SK-N-SH treated with all-trans-retinoic acid at 6 μM for 48 hours (cell line): ENCODE results near the gene SERPINH1.
"Not testable (repeated sequence)": the region's sequence is repeated elsewhere in the genome, so short reads cannot be mapped to it uniquely, and the experiment has no call there.

Experiments used
- ATAC-seq: fragments of 200-7000 bp; cut with Tn5 transposase; 3 replicates; pipeline ENCODE4 v1.9.1; 2020; ENCODE audit warnings: mild to moderate bottlenecking, moderate library complexity
- ARNTL ChIP-seq: fragments of 450-650 bp; formaldehyde crosslinking; IDR thresholded peaks from 2 replicates; pipeline ENCODE4 v1.5.0; 2020; ENCODE audit warnings: low read depth, mild to moderate bottlenecking, moderate library complexity, borderline replicate concordance
- BACH2 ChIP-seq: fragments of 250-450 bp; sonication (Bioruptor Pico); IDR thresholded peaks from 2 replicates; pipeline ENCODE4 v1.9.0; 2021; ENCODE audit warnings: mild to moderate bottlenecking, borderline replicate concordance
- CSDC2 ChIP-seq: fragments of 250-450 bp; sonication (Bioruptor Pico); IDR thresholded peaks from 2 replicates; pipeline ENCODE4 v1.5.0; 2020; ENCODE audit warnings: mild to moderate bottlenecking, moderate library complexity
- ESRRG ChIP-seq: fragments of 250-450 bp; sonication (Bioruptor Pico); IDR thresholded peaks from 2 replicates; pipeline ENCODE4 v1.6.1; 2021; ENCODE audit warnings: mild to moderate bottlenecking
- GLIS3 ChIP-seq: fragments of 250-450 bp; sonication (Bioruptor Pico); IDR thresholded peaks from 2 replicates; pipeline ENCODE4 v1.5.0; 2020; ENCODE audit warnings: mild to moderate bottlenecking, moderate library complexity
- ISL1 ChIP-seq: fragments of 250-450 bp; sonication (Bioruptor Pico); IDR thresholded peaks from 2 replicates; pipeline ENCODE4 v2.1.2; 2022; ENCODE audit warnings: mild to moderate bottlenecking, moderate library complexity
- OSR1 ChIP-seq: fragments of 250-450 bp; sonication (Bioruptor Pico); IDR thresholded peaks from 2 replicates; pipeline ENCODE4 v1.8.0; 2022; ENCODE audit warnings: moderate library complexity, mild to moderate bottlenecking, inconsistent platforms
- RARB ChIP-seq: fragments of 250-450 bp; sonication (Bioruptor Pico); IDR thresholded peaks from 2 replicates; pipeline ENCODE4 v1.8.0; 2021; ENCODE audit warnings: mild to moderate bottlenecking, moderate library complexity
- SNAI2 ChIP-seq: fragments of 250-450 bp; sonication (Bioruptor Pico); IDR thresholded peaks from 2 replicates; pipeline ENCODE4 v1.5.0; 2020; ENCODE audit warnings: mild to moderate bottlenecking, moderate library complexity
- TCF4 ChIP-seq: fragments of 250-450 bp; sonication (Bioruptor Pico); IDR thresholded peaks from 2 replicates; pipeline ENCODE4 v1.8.0; 2021; ENCODE audit warnings: mild to moderate bottlenecking, moderate library complexity, borderline replicate concordance
- TOX ChIP-seq: fragments of 250-450 bp; sonication (Bioruptor Pico); IDR thresholded peaks from 2 replicates; pipeline ENCODE4 v1.8.0; 2021; ENCODE audit warnings: mild to moderate bottlenecking, moderate library complexity, borderline replicate concordance
- ZC3H10 ChIP-seq: fragments of 250-450 bp; sonication (Bioruptor Pico); IDR thresholded peaks from 2 replicates; pipeline ENCODE4 v1.5.1; 2021; ENCODE audit warnings: mild to moderate bottlenecking, moderate library complexity
- ZNF565 ChIP-seq: fragments of 450-650 bp; formaldehyde crosslinking; conservative IDR thresholded peaks from 2 replicates; pipeline ENCODE4 v1.5.0; 2020; ENCODE audit warnings: low read depth, mild to moderate bottlenecking, moderate library complexity
- ZNF70 ChIP-seq: fragments of 450-650 bp; formaldehyde crosslinking; IDR thresholded peaks from 2 replicates; pipeline ENCODE4 v1.5.0; 2020; ENCODE audit warnings: mild to moderate bottlenecking, moderate library complexity
- ZNF8 ChIP-seq: fragments of 450-650 bp; formaldehyde crosslinking; IDR thresholded peaks from 2 replicates; pipeline ENCODE4 v1.5.0; 2020; ENCODE audit warnings: mild to moderate bottlenecking, moderate library complexity
- TF ChIP-seq, protein P1 (sequence below): fragments of 250-450 bp; sonication (Bioruptor Pico); IDR thresholded peaks from 2 replicates; pipeline ENCODE4 v1.5.1; 2020; ENCODE audit warnings: low read depth, mild to moderate bottlenecking, moderate library complexity
- TF ChIP-seq, protein P2 (sequence below): fragments of 250-450 bp; sonication (Bioruptor Pico); IDR thresholded peaks from 2 replicates; pipeline ENCODE4 v1.8.0; 2021; ENCODE audit warnings: low read depth, mild to moderate bottlenecking, moderate library complexity, borderline replicate concordance
- TF ChIP-seq, protein P3 (sequence below): fragments of 250-450 bp; sonication (Bioruptor Pico); IDR thresholded peaks from 2 replicates; pipeline ENCODE4 v1.5.0; 2020; ENCODE audit warnings: mild to moderate bottlenecking, moderate library complexity
- TF ChIP-seq, protein P4 (sequence below): fragments of 250-450 bp; sonication (Bioruptor Pico); IDR thresholded peaks from 2 replicates; pipeline ENCODE4 v1.5.1; 2021; ENCODE audit warnings: mild to moderate bottlenecking, moderate library complexity
- TF ChIP-seq, protein P5 (sequence below): fragments of 250-450 bp; sonication (Bioruptor Pico); IDR thresholded peaks from 2 replicates; pipeline ENCODE4 v1.8.0; 2020; ENCODE audit warnings: mild to moderate bottlenecking, moderate library complexity, borderline replicate concordance

Gene SERPINH1

DNA sequence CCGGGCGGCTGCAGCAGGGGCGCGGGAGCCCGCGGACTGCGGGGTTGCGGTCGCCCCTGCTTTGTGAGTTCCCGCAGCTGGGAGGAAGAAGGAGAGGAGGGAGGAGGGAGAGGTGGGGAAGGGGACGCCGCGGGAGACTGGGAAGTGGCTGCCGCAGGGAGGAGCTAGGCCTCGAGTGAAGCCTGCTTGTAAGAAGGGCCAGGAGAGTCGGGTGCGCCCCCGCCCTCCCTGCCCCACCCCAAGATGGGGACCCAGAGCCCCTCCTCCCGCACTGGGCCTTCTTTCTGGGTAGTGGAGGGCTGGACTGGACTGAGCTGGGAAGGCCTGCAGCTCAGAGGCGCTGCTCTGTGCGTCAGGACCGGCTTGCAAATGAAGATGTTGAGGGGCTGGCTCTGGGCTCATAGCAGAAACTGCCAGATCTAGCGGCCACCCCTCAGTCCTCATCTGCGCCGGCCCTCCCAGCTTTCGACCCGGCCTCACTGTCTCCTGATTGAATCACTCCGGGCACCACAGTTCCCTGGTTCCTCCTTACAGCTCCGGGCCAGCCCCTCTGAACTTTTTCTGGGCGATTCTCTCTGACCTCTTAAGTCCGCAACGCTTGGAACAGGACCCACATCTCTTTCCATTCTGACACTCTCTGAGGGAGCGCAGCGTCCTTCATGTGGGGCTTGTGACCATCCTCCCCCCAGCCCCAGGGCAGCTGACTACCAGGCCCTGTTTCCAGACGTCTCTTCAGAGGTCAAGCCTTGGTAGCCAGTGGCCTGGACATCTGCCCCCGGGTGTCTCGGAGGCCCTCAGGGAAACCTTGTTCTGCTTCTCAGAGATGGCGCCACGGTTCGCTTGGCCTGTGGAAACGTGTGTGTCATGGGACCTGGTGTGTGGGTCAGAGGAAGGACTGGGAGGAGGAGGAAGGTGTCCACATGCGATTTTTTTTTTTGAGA is 21.9 kb downstream of the SERPINH1 start (continued):
- TF ChIP-seq, protein P1, sequence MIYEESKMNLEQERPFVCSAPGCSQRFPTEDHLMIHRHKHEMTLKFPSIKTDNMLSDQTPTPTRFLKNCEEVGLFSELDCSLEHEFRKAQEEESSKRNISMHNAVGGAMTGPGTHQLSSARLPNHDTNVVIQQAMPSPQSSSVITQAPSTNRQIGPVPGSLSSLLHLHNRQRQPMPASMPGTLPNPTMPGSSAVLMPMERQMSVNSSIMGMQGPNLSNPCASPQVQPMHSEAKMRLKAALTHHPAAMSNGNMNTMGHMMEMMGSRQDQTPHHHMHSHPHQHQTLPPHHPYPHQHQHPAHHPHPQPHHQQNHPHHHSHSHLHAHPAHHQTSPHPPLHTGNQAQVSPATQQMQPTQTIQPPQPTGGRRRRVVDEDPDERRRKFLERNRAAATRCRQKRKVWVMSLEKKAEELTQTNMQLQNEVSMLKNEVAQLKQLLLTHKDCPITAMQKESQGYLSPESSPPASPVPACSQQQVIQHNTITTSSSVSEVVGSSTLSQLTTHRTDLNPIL (CRISPR knock-in tag), result no peak
- TF ChIP-seq, protein P2, sequence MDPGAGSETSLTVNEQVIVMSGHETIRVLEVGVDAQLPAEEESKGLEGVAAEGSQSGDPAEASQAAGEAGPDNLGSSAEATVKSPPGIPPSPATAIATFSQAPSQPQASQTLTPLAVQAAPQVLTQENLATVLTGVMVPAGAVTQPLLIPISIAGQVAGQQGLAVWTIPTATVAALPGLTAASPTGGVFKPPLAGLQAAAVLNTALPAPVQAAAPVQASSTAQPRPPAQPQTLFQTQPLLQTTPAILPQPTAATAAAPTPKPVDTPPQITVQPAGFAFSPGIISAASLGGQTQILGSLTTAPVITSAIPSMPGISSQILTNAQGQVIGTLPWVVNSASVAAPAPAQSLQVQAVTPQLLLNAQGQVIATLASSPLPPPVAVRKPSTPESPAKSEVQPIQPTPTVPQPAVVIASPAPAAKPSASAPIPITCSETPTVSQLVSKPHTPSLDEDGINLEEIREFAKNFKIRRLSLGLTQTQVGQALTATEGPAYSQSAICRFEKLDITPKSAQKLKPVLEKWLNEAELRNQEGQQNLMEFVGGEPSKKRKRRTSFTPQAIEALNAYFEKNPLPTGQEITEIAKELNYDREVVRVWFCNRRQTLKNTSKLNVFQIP (CRISPR knock-in tag), result no peak

DNA sequence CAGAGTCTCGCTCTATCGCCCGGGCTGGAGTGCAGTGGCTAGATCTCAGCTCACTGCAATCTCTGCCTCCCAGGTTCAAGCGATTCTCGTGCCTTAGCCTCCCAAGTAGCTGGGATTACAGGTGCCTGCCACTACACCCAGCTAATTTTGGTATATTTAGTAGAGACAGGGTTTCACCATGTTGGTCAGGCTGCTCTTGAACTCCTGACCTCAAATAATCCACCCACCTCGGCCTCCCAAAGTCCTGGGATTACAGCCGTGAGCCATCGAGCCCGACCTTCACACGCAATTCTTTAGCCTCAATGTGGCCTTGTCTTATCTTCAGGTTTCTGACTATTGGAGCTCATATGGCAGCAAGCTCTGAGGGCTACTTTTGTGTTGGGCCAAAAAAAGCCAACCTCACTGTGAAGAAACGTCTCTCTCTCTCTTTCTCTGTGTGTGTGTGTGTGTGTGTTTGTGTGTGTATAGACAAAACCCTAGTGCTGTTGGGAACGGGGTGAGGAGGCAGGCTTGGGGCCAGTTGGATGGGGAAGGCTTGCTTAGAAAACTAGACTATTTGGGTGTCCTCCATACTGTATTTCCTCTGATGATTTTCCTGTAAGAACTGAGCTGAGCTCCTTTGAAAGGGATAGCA is 22.7 kb downstream of the SERPINH1 start:
- ATAC-seq, result not testable (repeated sequence)

DNA sequence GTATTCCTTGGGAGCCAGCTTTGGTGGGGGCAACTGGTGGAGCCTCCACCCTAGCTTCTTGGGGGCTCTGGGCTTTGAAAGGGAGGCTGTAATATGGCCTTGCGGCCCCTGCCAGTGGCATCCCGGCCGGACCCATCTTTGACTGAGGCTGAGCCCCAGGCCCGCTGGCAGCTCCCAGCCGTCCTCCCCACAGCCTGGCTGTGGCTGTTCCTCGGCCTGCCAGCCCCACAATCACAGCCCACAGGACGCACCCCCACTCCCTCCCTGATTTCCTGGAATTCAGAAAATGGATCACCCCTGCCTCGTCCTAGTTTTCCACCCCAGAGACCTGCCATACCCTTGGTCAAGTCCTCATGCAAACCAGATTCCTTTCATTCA is 23.2 kb downstream of the SERPINH1 start:
- no peak for ATAC-seq
- TF ChIP-seq ESRRG (CRISPR knock-in tag), result no peak
- TF ChIP-seq, protein P3, sequence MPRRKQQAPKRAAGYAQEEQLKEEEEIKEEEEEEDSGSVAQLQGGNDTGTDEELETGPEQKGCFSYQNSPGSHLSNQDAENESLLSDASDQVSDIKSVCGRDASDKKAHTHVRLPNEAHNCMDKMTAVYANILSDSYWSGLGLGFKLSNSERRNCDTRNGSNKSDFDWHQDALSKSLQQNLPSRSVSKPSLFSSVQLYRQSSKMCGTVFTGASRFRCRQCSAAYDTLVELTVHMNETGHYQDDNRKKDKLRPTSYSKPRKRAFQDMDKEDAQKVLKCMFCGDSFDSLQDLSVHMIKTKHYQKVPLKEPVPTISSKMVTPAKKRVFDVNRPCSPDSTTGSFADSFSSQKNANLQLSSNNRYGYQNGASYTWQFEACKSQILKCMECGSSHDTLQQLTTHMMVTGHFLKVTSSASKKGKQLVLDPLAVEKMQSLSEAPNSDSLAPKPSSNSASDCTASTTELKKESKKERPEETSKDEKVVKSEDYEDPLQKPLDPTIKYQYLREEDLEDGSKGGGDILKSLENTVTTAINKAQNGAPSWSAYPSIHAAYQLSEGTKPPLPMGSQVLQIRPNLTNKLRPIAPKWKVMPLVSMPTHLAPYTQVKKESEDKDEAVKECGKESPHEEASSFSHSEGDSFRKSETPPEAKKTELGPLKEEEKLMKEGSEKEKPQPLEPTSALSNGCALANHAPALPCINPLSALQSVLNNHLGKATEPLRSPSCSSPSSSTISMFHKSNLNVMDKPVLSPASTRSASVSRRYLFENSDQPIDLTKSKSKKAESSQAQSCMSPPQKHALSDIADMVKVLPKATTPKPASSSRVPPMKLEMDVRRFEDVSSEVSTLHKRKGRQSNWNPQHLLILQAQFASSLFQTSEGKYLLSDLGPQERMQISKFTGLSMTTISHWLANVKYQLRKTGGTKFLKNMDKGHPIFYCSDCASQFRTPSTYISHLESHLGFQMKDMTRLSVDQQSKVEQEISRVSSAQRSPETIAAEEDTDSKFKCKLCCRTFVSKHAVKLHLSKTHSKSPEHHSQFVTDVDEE (CRISPR knock-in tag), result no peak
- TF ChIP-seq TOX (CRISPR knock-in tag), result no peak
- TF ChIP-seq SNAI2 (CRISPR knock-in tag), result no peak
- no peak for TF ChIP-seq TCF4 (CRISPR knock-in tag)
- TF ChIP-seq ZC3H10 (CRISPR knock-in tag), result no peak
- TF ChIP-seq, protein P4, sequence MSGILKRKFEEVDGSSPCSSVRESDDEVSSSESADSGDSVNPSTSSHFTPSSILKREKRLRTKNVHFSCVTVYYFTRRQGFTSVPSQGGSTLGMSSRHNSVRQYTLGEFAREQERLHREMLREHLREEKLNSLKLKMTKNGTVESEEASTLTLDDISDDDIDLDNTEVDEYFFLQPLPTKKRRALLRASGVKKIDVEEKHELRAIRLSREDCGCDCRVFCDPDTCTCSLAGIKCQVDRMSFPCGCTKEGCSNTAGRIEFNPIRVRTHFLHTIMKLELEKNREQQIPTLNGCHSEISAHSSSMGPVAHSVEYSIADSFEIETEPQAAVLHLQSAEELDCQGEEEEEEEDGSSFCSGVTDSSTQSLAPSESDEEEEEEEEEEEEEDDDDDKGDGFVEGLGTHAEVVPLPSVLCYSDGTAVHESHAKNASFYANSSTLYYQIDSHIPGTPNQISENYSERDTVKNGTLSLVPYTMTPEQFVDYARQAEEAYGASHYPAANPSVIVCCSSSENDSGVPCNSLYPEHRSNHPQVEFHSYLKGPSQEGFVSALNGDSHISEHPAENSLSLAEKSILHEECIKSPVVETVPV (CRISPR knock-in tag), result no peak
- no peak for TF ChIP-seq ZNF70 (CRISPR knock-in tag)
- no peak for TF ChIP-seq ARNTL (CRISPR knock-in tag)
- TF ChIP-seq RARB (CRISPR knock-in tag), result no peak
- no peak for TF ChIP-seq GLIS3
- no peak for TF ChIP-seq BACH2 (CRISPR knock-in tag)
- TF ChIP-seq, protein P1 (CRISPR knock-in tag), result no peak
- no peak for TF ChIP-seq ISL1 (CRISPR knock-in tag)
- TF ChIP-seq, protein P2 (CRISPR knock-in tag), result no peak
- TF ChIP-seq ZNF8 (CRISPR knock-in tag), result no peak
- TF ChIP-seq CSDC2 (CRISPR knock-in tag), result no peak
- no peak for TF ChIP-seq ZNF565 (CRISPR knock-in tag)
- TF ChIP-seq OSR1 (CRISPR knock-in tag), result no peak
- TF ChIP-seq, protein P5, sequence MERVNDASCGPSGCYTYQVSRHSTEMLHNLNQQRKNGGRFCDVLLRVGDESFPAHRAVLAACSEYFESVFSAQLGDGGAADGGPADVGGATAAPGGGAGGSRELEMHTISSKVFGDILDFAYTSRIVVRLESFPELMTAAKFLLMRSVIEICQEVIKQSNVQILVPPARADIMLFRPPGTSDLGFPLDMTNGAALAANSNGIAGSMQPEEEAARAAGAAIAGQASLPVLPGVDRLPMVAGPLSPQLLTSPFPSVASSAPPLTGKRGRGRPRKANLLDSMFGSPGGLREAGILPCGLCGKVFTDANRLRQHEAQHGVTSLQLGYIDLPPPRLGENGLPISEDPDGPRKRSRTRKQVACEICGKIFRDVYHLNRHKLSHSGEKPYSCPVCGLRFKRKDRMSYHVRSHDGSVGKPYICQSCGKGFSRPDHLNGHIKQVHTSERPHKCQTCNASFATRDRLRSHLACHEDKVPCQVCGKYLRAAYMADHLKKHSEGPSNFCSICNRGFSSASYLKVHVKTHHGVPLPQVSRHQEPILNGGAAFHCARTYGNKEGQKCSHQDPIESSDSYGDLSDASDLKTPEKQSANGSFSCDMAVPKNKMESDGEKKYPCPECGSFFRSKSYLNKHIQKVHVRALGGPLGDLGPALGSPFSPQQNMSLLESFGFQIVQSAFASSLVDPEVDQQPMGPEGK, result no peak
